Measurements from ENCODE around the gene STMP1.

The STMP1 gene

DNA sequence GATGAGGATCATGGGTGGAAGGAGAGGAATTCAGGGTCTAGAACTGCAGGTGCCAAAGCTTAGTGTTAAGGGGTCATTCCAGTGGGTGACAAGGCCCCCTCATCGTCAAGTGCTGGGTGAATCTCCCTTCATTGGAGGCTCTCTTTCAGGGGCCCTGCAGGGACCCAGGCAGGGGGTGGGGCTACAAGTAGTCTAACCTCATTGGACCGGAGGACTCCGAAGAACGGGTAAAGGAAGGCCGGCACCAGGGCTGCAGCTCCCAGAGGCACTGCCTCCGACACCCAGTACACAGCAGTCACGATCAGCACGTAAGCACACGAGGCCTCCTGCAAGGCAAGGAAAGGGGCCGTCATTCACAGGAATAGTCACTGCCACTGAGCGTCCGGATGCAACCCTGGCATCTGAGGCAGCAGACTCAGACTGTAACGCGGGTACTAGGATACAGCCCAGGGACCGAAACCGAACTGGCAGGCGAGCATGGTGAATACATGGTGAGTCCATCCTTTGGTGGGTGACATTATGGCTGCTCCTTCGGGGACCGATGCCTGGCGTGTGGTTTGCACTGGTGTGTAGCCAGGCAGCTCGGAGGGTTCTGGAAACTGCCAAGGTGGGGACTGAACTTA, 59.0 kb downstream of the STMP1 start:
- DNase-seq (ENCODE audit: low spot score): no peak

- DNase-seq (ENCODE audit: low spot score): no peak
These were observed 61.1 kb downstream of the STMP1 start for GRCh38 chr7:135723411-135723810.

Data from HuH-7.5 (cell line).